Hematopoietic multipotent progenitor cell treated with erythropoietin and hydrocortisone succinate and interleukin-3 and kit ligand, for 4 days (in vitro differentiated cells): Measurements from ENCODE around the gene ZNF764.
"Not testable (repeated sequence)": the region's sequence is repeated elsewhere in the genome, so short reads cannot be mapped to it uniquely, and the experiment has no call there.

Source experiments
- DNase-seq: peaks from one replicate; pipeline ENCODE4 v3.0.0-alpha.2; 2015

Gene ZNF764

DNA sequence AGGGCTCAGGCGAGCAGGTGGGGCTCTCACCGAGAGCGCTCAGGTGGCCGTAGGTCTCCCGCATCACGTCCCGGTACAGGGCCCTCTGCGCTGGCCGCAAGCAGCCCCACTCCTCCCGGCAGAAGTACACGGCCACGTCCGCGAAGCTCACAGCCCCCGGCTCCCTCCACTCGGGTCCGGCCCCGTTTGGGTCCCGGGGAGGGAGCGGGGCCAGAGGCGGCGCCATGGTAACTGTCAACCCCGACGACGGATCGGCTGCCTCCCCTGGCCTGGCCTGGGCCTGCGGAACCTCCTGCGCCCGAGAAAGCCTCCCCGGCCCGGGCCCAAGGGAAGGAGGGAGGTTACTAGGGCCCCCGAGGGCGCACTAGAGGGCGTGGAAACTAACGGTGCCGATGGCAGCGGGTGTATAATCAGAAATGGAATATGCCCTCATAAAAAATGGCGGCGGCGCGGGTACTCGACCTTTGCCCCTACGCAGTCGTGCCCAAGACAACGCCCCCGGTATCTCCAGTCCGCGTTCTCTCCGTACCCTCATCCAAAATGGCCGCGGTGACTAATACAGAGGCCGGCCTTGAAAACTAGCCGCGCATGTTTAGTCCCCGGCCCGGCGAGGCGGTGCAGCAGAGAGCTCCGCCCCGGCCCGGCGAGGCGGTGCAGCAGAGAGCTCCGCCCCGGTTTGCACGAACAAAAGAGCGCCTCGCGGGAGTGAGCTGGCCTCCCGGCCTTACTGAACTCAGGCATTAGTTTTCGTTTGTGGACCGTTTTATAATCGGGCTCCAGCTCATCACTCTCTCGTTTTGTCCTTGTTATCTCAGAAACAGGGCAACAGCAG lies at the start of gene ZNF764:
TSS of gene ZNF764 (minus strand) at position 418 of the 832 bp plus-strand sequence. CDS start at position 226, 192 bp downstream.
- DNase-seq, result peak; percentile 100

DNA sequence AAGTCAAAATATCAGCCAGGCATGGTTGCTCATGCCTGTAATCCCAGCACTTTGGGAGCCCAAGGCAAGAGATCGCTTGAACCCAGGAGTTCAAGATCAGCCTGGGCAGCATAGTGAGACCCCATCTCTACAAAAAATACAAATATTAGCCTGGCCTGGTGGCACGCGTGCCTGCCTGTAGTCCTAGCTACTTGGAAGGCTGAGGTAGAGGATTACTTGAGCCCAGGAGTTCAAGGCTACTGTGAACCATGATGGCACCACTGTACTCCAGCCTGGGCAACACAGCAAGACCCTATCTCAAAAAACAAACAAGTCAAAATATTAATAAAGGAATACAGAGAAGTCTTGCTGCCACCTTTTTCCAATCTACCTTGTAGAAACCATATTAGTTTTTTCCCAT lies 47.8 kb upstream of the ZNF764 start:
- no peak for DNase-seq

DNA sequence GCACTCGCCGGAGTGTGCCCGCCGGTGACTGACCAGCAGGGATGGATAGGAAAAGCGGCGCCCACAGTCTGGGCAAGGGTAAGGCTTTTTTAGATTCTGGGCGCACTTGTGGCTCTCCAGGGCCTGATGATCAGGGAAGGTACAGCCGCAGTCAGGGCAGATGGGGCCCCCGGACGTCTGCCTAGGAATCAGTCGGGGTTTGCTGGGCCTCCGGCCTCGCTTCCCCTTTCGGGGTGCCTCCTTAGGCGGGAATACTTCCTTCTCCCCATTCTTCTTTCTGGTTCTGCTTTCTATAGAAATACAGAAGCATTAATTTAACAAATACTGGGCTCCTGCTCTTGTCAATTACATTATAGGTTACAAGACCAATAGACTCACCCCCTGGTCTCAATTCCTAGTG lies 47.0 kb upstream of the ZNF764 start:
- DNase-seq, result no peak

DNA sequence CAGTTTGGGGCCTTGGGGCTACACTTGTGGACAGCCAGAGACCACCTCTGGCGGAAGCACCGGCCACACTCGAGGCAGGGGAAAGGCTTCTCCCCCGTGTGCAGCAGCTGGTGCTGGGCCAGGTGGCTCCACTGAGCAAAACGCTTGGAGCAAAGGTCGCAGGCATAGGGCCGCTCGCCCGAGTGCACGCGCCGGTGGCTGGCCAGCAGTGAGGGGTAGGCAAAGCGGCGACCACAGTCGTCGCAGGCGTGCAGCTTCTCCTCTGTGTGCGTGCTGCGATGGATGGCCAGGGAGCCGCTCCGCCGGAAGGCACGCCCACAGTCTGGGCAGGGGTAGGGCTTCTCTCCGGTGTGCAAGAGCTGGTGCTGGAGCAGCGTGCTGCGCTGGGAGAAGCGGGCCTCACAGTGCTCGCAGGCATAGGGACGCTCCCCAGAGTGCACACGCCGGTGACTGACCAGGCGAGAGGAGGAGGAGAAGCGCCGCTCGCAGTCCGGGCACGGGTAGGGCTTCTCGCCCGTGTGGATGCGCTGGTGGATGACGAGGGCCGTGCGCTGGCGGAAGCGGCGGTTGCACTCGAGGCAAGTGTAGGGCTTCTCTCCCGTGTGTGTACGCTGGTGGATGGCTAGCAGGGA lies 46.3 kb upstream of the ZNF764 start:
- DNase-seq, result no peak

DNA sequence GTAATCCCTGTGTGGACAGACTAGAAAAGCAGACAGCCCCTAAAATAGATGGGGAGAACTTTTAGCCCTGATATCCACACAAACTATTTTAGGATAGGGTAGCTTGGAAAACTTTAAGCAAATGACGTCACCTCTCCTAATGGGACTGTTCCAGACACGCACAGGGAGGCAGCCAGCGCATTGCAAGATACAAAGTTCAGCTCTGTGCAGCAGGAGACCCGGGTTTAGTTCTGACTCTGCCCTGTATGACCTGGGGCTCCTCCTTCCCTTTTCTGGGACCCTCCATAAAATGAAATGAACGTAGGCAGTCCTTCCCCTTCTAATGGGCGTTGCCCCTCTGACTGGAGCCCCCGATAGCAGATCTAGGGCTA lies 45.8 kb upstream of the ZNF764 start:
- DNase-seq, result no peak

DNA sequence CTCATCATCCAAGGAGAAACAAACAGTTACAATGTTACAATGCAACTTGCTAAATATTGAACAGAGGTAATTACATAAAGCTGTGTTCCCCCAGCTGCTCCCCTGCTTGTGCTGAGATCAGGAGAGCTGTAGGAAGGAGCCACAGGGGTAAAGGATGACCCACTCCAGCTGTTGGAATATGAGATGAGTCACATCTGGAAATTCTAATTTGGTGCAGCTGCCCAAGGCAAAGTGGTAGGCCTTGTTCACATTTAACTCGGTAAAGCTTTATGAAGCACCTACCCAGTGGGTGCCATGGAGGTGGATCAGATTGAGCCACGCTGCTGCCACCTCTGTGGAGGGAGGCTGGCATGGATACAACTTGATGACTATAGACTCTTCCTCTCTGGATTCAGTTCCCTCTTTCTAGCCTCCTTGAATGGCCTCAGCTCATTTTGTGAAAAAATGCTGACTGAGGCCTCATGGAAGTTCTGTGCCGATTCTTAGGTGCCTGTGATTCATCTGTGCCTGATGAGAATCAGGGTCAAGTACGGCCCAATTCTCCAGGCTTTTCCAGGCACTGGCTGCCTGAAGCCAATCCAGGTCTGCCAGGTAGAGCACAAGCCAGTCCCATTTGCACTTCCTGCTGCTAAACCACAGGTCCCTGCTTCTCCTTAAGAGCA lies 44.6 kb upstream of the ZNF764 start:
- no peak for DNase-seq

DNA sequence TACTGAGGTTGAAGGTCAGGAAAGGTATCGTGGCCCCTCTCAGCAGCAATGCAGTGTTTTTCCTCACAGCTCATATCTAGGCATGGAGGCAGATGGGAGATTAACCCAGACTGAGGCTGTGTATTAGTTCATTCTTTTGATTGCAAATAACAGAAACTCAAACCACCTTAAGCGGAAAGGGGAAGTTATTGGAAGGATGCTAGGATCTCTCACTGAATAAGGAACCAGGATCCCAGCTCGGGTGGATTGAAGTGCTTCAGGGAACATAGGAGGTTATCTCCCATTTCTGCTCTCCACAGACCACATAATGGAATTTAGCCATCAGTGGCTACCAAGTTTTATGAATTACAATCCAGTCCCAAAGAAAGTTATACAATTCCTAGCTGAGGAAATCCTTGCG lies 43.8 kb upstream of the ZNF764 start:
- no peak for DNase-seq

DNA sequence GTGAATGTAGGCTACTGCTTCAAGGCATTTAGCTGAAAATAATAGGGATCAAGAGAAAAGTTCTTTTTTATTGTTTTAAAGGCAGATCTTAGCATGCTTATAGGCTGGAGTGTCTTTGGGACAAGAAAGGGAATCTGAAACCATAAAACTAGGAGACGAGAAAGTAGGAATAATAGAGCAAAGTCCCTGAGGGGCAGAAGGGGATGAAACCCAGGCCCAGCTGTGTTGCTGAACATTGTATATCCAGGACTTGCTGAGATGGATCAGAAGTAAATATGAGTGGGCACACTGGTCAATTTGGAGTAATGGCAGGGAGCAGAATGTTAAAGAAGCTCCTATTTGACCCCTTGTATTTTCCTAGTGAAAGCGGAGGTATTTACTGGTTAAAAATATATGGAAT lies 42.8 kb upstream of the ZNF764 start:
- DNase-seq, result no peak

DNA sequence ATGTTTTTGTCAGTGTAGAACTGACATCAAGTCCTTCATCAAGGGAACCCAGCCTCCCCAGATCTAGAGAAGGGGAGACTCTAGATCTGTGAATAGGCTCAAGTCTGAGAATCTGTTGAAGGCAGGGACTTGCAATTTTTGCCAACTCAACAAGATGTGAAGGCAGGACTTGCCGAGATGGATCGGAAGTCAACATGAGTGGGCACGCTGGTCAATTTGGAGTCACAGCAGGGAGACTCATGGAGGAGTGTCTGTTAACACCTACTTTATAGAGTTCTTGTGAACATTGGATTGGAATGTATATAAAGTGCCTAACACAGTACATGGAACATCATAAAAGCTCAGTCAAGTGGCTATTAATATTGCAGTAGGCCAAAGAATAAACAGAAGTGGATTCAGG lies 42.0 kb upstream of the ZNF764 start:
- no peak for DNase-seq

DNA sequence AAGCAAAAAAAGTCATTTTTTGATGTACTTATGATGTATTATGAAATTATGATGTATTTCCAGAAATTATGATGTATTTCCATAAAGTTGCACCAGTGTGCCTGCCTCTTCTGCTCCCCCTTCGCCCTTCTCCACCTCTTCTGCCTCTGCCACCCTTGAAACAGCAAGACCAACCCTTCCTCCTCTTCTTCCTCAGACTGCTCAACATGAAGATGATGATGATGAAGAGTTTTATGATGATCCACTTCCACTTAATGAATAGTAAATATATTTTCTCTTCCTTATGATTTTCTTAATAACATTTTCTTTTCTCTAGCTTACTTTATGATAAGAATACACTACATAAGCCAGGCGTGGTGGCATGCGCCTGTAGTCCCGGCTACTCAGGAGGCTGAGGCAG lies 34.7 kb upstream of the ZNF764 start:
- no peak for DNase-seq

DNA sequence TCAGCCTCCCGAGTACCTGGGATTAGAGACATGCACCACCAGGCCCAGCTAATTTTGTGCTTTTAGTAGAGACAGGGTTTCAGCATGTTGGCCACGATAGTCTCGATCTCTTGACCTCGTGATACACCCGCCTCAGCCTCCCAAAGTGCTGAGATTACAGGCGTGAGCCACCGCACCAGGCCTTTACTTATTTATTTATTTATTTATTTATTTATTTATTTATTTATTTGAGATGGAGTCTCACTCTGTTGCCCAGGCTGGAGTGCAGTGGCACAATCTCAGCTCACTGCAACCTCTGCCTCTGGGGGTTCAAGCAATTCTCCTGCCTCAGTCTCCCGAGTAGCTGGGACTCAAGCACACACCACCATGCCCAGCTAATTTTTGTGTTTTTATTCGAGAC lies 32.7 kb upstream of the ZNF764 start:
- DNase-seq, result not testable (repeated sequence)

DNA sequence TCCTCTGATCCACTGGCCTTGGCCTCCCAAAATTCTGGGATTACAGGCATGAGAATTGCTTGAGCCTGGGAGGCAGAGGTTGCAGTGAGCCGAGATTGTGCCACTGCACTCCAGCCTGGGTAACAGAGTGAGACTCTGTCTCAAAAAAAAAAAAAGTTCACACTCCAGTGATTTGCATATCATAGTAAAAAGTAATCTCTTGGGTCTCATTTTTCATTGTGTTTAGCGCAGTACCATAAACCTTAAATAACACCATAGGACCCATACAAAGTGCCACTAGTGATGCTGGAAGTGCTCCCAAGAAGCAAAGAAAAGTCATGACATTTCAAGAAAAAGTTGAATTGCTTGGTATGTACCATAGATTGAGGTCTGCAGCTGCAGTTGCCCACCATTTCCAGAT lies 31.4 kb upstream of the ZNF764 start:
- not testable (repeated sequence) for DNase-seq

DNA sequence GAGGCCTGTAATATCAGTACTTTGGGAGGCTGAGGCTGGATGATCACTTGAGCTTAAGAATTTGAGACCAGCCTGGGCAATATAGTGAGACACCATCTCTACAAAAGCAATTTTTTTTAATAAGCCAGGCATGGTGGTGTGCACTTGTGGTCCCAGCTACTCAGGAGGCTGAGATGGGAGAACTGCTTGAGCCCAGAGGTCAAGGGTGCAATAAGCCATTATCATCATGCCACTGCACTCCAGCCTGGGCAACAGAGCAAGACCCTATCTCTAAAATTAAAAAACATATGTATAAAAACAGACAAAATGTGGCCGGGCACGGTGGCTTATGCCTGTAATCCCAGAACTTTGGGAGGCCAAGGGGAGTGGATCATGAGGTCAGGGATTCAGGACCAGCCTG lies 30.5 kb upstream of the ZNF764 start:
- DNase-seq, result no peak

DNA sequence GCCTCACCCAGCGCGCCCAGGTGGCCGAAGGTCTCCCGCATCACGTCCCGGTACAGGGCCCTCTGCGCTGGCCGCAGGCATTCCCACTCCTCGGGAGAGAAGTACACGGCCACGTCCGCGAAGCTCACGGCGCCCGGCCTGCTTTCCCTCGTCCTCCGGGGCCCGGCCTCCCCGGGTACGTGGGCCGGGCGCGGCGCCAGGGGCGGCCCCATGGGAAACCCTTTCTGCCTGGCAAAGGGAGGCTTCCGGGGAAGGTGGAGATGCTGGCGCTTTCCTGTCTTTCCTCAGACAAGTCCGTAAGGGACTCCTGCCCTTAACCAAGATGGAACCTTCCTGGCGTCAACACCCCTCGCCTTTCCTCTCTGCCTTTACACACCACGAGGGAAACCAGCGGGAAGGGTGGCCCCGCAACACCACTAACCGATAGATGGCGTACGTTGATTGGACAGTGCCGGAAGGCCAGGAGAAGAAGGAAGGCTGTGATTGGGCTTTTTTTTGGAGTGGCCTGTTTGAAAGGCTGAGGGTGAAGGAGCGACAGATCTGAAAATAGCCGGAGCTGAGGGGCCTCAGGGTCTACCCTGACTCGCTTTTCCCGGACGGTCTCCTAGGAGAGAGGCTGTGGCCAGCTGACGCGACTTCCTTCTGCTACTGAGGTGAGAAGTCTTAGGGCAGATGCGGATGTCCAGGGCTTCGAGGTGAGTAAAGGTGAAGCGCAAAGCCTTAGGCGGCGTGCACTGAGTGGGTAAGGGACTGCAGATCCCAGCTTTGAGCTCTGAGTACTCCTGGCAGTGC lies 27.4 kb upstream of the ZNF764 start, which contains the start of gene ZNF785:
TSS of gene ZNF785 (minus strand) at position 298 of the 792 bp plus-strand sequence. CDS start at position 212, 86 bp downstream.
- peak; percentile 99 for DNase-seq

DNA sequence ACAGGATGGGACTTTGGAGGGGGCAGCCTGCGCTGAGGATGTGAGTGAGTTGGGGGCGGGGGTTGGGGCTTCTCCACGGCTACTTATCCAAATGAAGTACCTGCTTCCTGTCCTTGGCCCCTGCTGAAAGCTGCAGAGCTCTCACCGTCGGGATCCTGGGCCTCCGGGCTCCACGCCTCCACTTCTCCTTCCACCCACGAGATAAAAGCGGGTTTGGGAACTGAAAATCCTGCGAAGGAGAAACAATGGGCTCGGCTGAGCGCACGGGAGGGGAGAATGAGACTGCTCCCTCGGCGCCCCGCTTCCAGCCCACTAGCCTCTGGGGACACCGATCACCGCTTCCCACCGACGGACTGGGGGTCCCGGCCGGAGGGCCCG lies 26.8 kb upstream of the ZNF764 start:
- peak; percentile 60 for DNase-seq

DNA sequence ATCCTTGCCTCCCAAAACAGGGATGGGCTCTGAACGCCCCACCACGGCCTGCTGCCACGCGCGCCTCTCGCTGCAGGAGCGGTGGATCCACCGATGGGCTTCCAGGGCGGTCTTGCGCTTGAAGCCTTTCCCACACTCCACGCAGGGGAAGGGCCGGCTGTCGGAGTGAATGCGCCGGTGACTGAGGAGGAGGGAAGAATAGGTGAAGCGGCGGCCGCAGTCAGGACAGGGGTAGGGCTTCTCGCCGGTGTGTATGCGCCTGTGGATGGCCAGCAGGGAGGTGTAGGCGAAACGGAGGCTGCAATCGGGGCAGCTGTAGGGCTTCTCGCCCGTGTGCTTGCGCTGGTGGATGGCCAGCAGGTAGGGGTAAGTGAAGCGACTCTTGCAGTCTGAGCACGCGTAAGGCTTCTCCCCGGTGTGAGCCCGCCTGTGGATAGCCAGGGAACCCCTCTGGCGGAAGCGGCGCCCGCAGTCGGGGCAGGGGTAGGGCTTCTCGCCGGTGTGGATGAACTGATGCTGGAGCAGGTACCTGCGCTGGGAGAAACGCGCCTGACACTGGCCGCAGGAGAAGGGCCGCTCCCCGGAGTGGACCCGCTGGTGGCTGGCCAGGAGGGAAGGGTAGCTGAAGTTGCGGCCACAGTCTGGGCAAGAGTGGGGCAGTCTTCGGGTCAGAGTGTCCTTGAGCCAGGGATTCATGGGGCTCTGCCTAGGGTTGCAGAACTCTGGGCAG lies 24.6 kb upstream of the ZNF764 start:
- no peak for DNase-seq

DNA sequence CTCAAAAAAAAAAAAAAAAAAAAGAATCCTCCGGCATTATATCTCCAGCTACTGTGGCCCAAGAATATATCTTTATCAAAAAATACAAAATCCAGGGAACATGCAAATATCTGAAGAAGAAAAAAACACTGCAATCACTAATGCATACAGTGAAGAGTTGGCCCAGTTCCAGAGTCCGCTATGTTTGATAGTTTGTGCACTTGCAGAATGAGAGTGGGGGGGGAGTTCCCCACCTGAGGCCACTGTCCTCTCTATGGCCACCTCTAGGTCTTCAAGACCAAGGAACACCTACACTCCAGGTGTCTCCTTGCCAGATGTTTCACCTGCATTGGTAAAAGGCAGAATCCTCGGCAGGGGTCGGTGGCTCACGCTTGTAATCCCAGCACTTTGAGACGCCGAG lies 23.3 kb upstream of the ZNF764 start:
- DNase-seq, result peak; percentile 46

DNA sequence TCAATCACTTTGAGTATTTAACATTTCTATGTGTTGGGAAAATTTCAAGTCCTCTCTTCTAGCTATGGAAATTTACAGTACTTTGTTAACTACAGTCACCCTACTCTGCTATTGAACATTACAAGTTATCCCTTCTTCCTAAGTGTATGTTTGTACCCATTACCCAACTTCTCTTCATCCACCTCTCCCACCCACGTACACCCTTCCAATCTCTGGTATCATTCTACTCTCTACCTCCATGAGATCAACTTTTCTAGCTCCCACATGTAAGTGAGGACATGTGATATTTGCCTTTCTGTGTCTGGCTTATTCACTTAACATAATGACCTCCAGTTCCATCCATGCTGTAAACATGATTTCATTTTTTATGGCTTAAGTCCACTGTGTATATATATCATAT lies 16.5 kb upstream of the ZNF764 start:
- no peak for DNase-seq

DNA sequence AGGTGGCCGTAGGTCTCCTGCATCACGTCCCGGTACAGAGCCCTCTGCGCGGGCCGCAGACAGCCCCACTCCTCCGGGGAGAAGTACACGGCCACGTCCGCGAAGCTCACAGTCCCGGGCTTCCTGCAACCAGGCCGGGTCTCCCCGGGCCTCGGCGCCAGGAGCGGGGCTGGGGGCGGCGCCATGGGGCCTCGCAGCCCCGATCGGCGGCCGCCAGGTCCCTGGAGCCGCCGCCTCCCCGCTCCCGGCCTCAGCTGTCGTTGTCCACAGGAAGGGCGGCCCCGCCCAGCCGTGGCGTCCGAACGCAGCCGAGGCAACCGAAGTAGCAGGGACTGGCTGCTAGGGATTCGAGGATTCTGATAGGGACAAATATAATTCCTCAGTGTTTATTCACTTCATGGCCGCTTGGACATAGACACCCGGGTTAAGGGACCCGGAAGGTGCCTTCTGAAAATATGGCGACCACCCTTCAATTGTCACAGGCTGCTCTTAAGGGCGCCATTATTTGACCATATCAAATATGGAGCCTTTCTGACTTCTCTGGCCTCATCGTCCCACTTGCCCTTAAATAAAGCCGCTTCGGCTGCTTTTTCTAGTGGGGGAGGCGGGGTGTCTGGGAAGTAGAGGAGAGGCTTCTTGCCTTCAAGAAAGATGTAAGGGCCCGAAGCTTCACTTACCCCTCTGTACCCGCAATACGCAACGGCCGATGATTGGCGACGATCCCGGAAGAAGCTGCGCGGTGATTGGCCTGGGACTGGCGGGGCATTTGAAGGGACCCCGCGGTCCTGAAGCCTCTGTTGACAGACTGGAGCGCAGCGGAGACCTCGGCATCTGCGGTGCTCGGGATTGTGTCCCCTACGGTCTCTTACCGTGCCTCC lies 13.5 kb upstream of the ZNF764 start, which contains the start of gene ZNF688:
TSS of gene ZNF688 (minus strand) at position 270 of the 878 bp plus-strand sequence. CDS start at position 185, 85 bp downstream.
- DNase-seq, result peak; percentile 100

DNA sequence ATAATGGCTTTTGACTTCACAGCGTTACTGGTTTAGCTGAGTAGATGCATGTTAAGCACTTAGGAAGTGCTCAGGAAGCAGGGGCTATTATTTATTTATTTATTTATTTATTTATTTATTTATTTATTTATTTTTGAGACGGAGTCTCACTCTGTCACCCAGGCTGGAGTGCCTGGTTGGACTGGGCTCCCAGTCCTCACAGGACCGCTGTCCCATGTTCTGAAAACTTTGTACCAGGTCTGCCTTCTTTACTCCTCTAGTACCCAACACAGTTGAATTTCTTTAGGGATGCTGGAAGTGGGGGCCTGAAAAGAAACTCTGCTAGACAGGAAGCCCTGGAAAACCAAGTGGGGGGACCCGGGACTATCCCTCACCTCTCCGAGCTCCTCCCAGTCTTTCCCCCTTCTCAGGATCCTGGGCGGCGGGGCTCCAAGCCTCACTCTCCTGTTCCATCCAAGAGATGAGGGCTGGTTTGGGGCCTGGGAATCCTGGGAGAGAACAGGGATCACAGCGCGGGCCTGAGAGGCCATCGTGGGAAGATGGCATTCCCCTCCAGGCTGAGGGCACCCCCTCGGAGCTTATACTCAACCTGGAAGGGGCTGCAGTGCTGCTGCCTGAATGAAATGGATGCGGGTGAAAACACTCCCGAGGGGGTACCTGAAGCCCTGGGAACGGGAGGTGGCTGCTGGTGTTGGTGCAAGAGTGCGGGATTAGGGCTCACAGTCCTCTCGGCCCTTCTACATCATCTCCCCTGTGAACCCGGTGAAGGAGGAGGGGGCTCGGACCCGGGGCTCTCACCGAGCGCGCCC lies 12.7 kb upstream of the ZNF764 start:
- DNase-seq, result peak; percentile 35
